ENCODE results near the gene ACTL7A.
"Not testable (repeated sequence)": the region's sequence is repeated elsewhere in the genome, so short reads cannot be mapped to it uniquely, and the experiment has no call there.

ACTL7A gene

DNA sequence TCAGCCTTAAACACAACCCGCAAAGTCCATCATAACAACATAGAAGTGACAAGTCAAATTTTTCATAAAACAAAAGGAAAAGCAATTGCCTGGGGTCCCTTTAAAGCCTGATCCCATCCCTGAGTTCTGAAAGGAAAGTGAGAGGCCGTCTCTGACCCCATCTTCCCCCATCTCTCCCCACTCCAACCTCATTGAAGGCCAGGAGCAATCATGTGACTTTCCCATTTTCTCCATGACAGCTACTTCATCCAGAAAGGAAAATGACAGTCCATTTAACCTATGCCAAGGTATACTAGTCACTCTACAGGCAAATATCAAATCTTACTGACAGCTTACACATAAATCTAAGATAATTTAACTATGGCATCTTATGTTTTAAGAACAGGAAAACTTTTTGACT is 15.5 kb downstream of the ACTL7A start:
- no peak for DNase-seq (ENCODE audit: low spot score)

DNA sequence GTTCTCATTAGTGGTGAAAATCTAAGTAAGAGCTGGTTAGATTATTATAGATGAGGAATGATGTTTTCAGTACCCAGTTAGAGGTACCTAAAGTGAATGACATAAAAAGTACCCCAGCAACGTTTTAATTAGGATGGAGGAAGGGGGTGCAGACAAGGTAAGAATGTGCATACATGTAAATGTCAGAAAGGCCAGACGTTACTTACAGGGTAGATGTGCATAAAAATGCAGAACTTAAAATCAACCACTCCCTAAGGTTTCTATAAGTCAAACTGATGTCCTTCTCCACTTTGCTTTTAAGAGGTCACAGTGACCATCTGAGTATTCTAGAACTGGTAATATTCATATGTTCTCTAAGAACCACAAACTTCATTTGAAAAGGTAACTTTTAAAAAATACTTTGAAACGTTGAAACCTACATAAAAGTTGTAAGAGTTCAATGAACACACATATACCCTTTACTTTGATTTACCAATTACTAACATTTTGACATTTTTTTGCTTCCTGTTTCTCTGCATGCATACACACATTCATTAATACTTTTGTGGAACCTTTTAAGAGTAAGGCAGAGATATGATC is 18.8 kb downstream of the ACTL7A start:
- DNase-seq (ENCODE audit: low spot score) = no peak

DNA sequence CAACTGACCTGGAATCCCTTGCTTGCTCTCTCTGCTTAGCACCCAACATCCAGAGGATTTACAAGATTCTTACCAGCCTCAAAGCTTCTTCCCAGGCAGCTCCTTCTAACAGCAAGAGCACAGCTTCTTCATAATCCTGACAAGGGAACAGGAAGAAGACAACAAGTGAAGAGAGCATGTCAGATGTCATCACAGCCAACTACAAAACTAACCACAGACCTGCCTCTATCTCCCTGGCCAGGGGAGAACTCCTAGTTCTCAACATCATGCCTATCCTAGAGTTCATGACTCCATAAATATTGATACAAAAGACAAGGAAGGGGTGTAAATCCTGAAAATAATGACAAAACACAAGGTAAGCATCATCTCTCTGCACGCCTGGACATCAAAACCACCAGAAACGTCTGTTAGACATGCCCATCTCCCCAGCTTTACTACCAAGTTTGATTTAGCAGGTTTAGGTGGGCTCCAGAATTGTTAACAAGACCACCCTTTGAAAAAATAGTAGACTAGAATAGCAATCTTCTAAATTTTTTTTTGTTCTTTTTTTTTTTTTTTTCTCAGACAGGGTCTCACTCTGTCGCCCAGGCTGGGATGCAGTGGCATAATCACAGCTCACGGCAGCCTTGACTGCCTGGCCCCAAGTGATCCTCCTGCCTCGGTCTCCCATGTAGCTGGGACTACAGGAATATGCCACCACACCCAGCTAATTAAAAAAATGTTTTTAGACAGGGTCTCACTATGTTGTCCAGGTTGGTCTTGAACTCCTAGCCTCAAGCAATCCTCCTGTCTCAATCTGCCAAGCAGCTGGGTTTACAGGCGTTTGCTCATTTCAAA is 20.2 kb downstream of the ACTL7A start:
- DNase-seq (ENCODE audit: low spot score) = no peak

DNA sequence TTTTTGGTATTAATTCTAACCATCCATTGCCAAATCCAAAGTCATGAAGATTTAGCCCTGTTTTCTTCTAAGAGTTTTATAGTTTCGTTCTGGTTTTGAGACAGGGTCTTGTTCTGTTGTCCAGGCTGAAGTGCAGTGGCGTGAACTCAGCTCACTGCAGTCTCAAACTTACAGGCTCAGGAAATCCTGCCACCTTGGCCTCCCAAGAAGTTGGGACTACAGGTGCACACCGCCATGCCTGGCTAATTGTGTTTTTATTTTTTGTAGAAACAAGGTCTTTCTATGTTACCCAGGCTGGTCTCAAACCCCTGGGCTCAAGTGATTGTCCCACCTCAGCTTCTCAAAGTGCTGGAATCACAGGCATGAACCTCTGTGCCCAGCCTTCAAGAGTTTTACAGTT is 21.0 kb downstream of the ACTL7A start:
- DNase-seq (ENCODE audit: low spot score) = no peak

DNA sequence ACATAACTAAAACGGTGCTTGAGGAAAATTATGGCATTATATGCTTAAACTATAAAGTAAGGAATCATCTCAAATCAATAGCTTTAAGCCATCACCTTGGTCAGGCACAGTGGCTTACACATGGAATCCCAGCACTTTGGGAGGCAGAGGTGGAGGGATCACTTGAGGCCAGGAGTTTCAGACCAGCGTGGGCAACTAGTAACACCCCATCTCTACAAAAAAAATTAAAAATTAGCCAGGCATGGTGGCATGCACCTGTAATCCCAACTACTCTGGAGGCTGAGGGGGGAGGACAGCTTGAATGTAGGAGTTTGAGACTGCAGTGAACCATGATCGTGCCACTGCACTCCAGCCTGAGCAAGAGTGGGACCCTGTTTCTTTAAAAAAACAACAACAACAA is 22.6 kb downstream of the ACTL7A start:
- DNase-seq (ENCODE audit: low spot score) = no peak

DNA sequence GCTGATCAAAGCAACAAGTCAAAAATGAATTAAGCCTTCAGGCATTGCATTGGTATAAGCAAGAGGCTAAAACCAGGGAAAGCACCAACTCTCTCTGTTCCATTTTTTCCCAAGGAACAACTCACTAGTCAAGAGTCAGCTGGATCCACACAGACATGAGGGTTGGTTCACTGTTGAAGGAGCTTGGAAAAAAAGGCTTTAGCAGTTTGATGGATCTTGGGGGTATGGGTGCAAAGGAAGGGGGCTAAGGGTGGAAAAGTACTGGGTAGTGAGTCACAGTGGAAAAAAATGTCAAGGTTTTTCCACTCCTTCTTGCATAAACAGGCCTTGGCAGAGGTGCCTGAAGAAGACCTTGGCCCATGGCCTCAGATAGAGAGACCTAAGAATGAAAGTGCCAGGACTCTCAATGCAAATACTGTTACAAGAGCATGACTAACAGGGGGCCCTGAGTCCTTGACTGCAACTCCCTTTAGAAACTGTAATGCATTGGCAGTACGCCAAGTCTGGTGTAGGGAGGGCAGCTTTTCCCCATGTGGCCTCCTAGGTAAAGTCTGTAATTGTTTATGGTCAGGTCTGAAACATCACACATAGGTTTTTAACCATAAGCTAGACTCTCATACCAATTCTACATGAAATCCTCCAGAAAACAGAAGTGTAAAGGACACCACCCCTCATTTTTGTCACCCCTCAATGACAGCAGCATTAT is 23.7 kb downstream of the ACTL7A start:
- DNase-seq (ENCODE audit: low spot score) = peak; percentile 86

DNA sequence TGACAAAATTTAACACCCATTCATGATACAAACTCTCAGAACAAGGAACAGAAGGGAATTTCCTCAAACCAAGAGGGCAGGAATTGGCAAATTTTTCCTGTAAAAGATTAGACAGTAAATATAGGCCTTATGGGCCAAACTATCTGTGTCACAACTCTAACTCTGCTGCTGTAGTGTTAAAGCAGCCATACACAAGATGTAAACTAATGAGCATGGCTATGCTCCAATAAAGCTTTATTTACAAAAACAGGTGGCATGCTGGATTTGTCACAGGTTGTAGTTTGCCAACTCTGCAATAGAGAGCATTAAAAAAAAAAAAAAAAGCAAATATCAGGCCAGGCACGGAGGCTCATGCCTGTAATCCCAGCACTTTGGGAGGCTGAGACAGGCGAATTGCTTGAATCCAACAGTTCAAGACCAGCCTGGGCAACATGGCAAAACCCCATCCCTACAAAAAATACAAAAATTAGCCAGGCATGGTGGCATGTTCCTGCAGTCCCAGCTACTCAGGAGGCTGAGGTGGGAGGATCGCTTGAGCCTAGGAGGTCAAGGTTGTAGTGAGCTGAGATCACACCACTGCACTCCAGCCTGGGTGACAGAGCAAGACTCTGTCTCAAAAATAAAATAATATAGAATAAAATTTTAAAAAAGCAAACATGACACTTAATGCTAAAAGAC is 24.7 kb downstream of the ACTL7A start:
- DNase-seq (ENCODE audit: low spot score) = not testable (repeated sequence)

DNA sequence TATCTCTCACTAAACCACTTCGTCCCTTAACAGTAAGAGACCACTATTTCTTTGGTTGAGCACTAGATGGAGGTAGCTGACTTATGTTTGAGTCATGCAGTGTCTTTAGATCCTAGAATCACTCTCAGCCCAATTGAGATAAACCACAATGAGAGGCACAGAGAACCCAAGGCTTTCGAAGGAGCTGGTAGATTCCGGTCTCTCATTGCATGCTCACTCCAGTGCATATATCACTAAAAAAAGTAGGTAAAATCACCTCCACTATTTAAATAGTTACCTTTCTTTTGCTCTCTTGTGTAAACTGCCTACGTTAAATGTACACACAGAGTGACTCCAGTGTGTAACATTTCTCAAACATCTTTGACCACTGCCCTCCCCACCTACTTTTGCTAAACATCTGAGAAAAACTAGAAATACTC is 27.6 kb downstream of the ACTL7A start:
- DNase-seq (ENCODE audit: low spot score) = peak; percentile 28

DNA sequence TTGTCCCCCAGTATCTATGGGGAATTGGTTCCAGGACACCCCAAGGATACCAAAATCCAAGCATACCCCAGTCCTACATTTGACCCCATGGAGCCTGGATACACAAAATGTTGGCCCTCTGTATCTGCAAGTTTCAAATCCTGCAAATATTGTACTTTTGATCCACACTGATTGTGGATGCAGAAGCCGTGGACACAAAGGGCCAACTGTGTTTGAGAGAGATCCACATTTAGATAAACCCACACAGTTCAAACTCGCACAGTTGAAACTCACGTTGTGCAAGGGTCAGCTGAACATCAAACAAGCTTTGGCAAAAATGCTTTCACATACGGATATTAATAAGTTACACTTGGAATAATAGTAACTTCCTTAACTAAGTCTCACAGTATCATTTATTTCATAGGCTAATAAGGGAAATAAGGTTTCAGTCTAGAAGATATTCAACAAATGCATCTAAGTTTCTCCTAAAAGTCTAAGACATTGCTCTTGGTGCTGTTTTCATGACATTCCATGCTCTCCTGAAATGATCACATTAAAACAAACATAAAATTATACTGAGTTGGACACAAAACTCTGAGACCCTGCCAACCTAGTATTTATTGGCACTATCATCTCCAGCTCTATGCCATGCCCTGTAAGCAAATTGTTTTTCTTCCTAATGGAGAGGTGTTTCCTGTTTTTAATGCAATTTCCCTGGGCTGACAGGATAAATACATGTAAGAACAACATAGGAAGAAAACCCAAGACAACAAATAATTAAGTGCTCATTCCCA is 32.3 kb downstream of the ACTL7A start:
- no peak for DNase-seq (ENCODE audit: low spot score)

DNA sequence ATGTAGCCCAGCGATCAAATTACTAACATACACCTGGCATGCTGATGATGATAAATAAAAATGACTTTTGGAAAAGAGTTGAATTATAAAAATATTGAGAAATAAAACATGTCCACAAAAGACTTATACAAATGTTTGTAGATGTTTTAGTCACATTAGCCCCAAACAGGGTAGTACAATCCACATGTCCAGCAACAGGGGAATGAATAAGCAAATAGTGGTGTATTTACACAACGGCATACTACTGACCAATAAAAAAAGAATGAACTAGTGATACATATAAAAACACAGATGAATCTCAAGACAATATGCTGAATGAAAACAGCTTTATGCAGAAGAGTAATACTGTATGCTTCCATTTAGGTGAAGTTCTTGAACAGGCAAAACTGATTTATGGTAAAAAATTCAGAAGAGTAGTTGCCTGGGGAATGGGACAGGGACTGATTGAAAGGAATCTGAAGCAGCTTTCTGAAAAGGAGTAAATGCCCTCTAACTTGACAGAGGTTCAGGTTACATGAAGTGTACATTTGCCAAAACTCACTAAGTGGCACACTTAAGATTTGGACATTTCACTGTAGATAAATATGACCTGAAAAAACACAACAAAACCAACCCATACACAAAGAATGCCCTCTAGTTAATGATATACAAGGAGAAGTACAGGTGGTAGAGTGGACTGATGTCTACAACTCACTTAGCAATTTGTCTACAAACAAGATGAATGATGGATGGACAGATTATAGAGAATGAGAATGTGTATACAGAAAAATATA is 35.4 kb downstream of the ACTL7A start:
- DNase-seq (ENCODE audit: low spot score) = no peak

DNA sequence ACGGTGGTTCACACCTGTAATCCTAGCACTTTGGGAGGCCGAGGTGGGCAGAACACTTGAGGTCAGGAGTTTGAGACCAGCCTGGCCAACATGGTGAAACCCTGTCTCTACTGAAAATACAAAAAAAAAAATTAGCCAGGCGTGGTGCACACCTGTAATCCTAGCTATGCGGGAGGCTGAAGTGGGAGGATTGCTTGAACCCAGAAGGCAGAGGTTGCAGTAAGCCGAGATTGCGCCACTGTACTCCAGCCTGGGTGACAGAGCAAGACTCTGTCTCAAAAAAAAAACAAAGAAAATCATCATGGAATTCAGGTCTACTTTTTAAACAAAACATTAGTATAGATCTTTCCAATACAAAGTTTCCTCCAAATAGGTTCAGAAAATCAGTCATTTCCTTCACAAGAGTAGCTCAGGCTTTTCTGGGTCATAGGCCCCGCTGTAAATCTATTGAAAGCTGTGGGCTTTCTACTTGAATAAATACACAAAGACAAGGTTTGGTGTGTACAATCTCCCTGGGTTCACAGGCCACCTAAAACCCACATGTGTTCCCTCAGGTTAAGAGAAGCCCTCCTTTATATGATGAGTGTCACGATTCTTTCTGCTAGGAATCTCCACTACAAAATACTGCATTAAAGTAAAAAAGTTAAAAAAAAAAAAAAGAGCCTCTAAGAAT is 37.1 kb downstream of the ACTL7A start:
- not testable (repeated sequence) for DNase-seq (ENCODE audit: low spot score)

DNA sequence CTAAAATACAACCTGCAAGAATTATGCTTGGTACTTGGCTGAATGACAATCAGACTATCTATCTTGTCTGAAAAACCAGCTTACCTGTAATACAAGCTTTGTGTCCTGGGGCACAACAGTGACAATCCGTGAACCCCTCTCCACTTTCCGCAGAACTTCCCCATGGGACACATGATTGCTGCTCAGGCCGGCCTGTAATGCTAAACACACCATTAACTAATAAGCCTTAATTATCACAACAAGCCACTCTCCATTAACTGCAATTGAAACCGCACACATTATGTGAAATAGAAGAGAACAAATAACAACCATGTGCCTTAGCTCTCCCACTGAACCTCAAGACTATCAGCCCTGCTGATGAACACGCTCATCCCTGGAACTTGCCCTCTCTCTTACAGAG is 38.1 kb downstream of the ACTL7A start:
- no peak for DNase-seq (ENCODE audit: low spot score)

DNA sequence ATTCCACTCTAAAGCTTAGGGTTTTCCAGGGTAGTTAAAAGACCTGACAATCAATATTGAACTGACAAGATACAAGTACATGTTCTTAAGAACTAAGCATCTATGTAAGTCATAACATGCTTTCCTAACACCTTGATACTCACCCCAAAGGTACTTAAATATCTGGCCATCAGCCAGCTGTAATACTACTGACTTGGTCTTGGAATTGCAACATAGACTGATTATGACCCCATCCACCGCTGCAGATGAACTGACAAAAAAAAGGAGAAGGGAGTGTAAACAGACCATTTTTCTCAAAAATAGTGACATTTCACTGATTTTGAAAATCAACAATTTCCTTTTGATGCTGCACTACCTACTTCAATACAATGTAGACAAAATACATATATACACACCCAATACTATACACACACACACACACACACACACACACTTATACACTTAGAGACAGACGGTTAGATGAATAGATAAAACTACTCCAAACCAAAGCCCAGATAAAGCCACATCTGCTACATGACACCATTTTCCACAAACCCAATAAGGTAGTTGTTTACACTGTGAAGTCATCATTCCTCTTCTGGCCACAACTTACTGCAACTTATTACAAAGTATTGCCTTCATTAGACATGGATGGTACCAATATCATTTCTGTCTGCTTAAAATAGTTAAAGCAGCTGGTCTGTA is 41.5 kb downstream of the ACTL7A start:
- DNase-seq (ENCODE audit: low spot score) = no peak

DNA sequence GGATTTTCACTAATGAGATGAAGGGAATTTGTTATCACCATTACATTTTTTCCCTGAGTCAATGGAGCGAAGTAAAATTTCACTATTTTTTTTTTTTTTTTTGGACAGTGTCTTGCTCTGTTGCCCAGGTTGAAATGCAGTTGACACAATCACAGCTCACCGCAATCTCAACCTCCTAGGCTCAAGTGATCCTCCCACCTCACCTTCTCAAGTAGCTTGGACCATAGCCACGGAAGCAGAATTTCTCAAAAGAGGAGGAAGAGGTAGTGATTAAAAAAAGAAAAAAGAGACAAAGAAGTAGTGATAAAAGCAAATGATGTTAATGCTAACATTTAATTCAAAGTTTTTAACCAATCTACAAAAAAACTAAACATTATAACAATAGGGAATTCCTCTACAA is 42.1 kb downstream of the ACTL7A start:
- no peak for DNase-seq (ENCODE audit: low spot score)

DNA sequence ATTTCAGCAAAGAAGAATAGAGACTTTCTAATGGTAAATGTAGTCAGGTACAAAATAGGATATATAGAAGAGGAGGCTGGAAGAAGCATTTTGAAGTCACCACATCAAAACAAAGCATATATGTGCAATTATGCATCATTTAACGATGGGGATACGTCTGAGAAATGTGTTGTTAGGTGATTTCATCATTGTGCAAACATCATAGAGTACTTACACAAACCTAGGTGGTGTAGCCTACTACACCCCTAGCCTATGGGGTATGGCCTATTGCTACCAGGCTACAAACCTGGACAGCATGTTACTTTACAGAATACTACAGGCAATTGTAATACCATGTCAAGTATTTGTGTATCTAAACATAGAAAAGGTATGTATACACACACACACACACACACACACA is 43.4 kb downstream of the ACTL7A start:
- no peak for DNase-seq (ENCODE audit: low spot score)

DNA sequence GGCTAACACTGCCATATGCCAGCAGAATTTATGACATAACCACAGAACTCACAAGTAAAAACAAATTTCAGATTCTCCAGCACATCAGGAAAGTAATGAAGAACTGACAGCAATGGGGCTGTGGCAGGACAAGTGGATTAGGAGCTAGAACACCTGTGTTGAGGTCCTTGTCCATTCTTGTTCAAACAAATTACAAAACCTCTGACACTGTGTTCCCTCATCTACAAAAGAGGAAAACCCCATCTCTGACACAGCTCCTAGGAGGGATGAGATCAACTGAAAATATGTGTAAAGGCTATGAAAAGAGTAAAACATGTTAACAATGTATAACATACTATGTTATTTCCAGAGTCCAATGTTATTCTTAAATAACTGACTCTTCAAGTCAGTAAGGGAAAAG is 48.3 kb downstream of the ACTL7A start:
- DNase-seq (ENCODE audit: low spot score) = no peak

DNA sequence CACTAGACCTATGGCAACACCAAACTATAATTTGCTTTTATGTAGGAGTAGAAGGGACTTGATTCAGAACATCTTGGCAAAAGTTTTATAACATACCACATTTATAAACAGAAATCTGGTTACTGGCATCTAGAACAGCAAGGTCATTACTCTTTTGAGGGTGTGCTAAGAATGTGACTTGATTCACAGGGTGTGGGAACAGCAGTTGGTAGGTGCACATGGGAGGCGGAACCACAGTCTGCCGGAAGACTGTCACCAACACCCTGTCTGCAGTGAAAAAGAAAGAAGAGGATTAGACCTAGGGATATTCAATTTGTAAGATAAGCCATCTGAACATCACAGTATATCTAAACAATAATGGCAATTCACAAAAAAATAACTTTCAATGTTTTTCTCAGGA is 48.8 kb downstream of the ACTL7A start:
- no peak for DNase-seq (ENCODE audit: low spot score)

DNA sequence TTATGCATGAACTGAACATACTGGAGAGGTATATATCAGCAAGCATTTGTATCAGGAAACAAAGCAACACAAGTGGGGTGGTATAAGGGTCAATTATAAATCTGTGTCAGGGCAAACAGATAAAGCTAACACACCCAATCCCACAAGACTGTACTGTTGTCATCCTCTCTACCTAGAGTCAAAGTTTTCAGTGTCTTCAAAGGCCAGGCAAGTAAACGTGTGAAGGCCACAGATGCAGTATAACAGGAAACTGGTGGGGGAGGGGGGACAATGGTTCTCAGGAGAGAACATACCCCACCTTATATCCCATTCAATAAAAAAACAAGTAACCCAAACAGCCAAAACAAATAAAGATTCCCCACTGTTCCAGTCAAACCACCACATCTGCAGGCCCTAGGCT is 49.8 kb downstream of the ACTL7A start:
- DNase-seq (ENCODE audit: low spot score) = no peak
